HG02798 (cell line): ENCODE results near the gene PLCL2.

ENCODE experiments used
- ATAC-seq: cut with Tn5 transposase; IDR thresholded peaks from one replicate; pipeline ENCODE4 v1.9.1; 2021; ENCODE audit warnings: mild to moderate bottlenecking; ENCODE audit not compliant: unreplicated experiment, poor library complexity

PLCL2 gene

GRCh38 chr3:16884748-16885592 lies at the start of gene PLCL2:
PLCL2 (plus strand) TSS chr3:16884955; CDS start chr3:16885040, 85 bp downstream.
- ATAC-seq, result peak; percentile 44

GRCh38 chr3:16836505-16837237 lies 48.1 kb upstream of the PLCL2 start:
- no peak for ATAC-seq

- no peak for ATAC-seq
Observed at GRCh38 chr3:16837602-16838001, 47.2 kb upstream of the PLCL2 start.

GRCh38 chr3:16838561-16838960 lies 46.2 kb upstream of the PLCL2 start:
- ATAC-seq, result peak; percentile 20

- ATAC-seq, result no peak
Observed at GRCh38 chr3:16839271-16840100, 45.3 kb upstream of the PLCL2 start.

- no peak for ATAC-seq
Observed at GRCh38 chr3:16840101-16840424, 44.7 kb upstream of the PLCL2 start.

GRCh38 chr3:16841041-16841753 lies 43.6 kb upstream of the PLCL2 start:
- no peak for ATAC-seq

GRCh38 chr3:16841904-16842271 lies 42.9 kb upstream of the PLCL2 start:
- peak; percentile 70 for ATAC-seq

- peak; percentile 78 for ATAC-seq
Observed at GRCh38 chr3:16842272-16843270, 42.2 kb upstream of the PLCL2 start.

- no peak for ATAC-seq
Observed at GRCh38 chr3:16844222-16844621, 40.5 kb upstream of the PLCL2 start.

GRCh38 chr3:16844791-16845190 lies 40.0 kb upstream of the PLCL2 start:
- no peak for ATAC-seq

- ATAC-seq, result no peak
Observed at GRCh38 chr3:16846373-16847080, 38.2 kb upstream of the PLCL2 start.

- peak; percentile 49 for ATAC-seq
Observed at GRCh38 chr3:16848007-16848406, 36.7 kb upstream of the PLCL2 start.

- peak; percentile 88 for ATAC-seq
Observed at GRCh38 chr3:16849229-16849628, 35.5 kb upstream of the PLCL2 start.

GRCh38 chr3:16849795-16850194 lies 35.0 kb upstream of the PLCL2 start:
- ATAC-seq, result no peak

- no peak for ATAC-seq
Observed at GRCh38 chr3:16855497-16855896, 29.3 kb upstream of the PLCL2 start.

GRCh38 chr3:16860234-16860633 lies 24.5 kb upstream of the PLCL2 start:
- no peak for ATAC-seq

GRCh38 chr3:16861432-16861831 lies 23.3 kb upstream of the PLCL2 start:
- ATAC-seq, result no peak
